GM12878 (cell line): ENCODE data around the gene ZSCAN10.

ENCODE experiments used
- EP300 ChIP-seq, 2 experiments: fragments of 150-350 bp in 1 of 2; IDR thresholded peaks; 2 replicates each; pipeline ENCODE4 v1.6.1; 2011 to 2012; ENCODE audit warnings: low read depth in 2 of 2, low read length in 2 of 2, borderline replicate concordance in 1 of 2, improper control_type of control experiment in 1 of 2, inconsistent platforms in 1 of 2; ENCODE audit not compliant: control insufficient read depth in 1 of 2
- GABPA ChIP-seq: IDR thresholded peaks from 2 replicates; pipeline ENCODE4 v1.6.1; 2014; ENCODE audit warnings: antibody characterized with exemption, low read depth, mild to moderate bottlenecking, inconsistent platforms
- LARP7 ChIP-seq: fragments of 450-650 bp; IDR thresholded peaks from 2 replicates; pipeline ENCODE4 v1.6.1; 2017; ENCODE audit warnings: mild to moderate bottlenecking
- NFYA ChIP-seq: IDR thresholded peaks from 2 replicates; pipeline ENCODE4 v1.6.1; 2011; ENCODE audit warnings: low read depth, mild to moderate bottlenecking, low read length, improper control_type of control experiment, borderline replicate concordance
- NR2C1 ChIP-seq: fragments of 450-650 bp; IDR thresholded peaks from 2 replicates; pipeline ENCODE4 v1.6.1; 2017; ENCODE audit warnings: antibody characterized with exemption, mild to moderate bottlenecking, moderate library complexity
- POLR2AphosphoS5 ChIP-seq: IDR thresholded peaks from 2 replicates; pipeline ENCODE4 v1.6.1; 2011; ENCODE audit warnings: mild to moderate bottlenecking, low read length, inconsistent platforms
- TF ChIP-seq, protein P1 (sequence below): fragments of 450-650 bp; formaldehyde crosslinking; IDR thresholded peaks from 2 replicates; pipeline ENCODE4 v1.4.0; 2020; ENCODE audit warnings: mild to moderate bottlenecking, moderate library complexity

DNA sequence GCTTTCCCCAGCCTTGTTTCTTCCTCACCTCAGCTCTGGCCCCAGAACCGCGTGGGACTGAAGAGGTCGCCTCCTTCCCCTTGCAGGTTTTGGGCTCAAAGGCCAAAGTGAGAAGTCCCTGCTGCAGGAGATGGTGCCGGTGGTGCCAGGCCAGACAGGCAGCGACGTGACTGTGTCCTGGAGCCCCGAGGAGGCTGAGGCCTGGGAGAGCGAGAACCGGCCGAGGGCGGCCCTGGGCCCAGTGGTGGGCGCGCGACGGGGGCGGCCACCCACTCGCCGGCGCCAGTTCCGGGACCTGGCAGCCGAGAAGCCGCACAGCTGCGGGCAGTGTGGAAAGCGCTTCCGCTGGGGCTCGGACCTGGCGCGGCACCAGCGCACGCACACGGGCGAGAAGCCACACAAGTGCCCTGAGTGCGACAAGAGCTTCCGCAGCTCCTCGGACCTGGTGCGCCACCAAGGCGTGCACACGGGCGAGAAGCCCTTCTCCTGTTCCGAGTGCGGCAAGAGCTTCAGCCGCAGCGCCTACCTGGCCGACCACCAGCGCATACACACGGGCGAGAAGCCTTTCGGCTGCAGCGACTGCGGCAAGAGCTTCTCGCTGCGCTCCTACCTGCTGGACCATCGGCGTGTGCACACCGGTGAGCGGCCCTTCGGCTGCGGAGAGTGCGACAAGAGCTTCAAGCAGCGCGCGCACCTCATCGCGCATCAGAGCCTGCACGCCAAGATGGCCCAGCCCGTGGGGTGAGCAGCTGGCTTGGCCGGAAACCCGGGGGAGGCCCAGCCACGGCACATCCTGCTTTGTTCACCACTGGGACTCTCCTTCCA, 41.7 kb upstream of the ZSCAN10 start:
- no peak for TF ChIP-seq NR2C1
- TF ChIP-seq EP300 (IDR thresholded peaks at IDR 0.05; ENCODE audit: borderline replicate concordance in 1 of 2, control insufficient read depth in 1 of 2, low read depth in 2 of 2, low read length in 2 of 2): no peak
- TF ChIP-seq, protein P1, sequence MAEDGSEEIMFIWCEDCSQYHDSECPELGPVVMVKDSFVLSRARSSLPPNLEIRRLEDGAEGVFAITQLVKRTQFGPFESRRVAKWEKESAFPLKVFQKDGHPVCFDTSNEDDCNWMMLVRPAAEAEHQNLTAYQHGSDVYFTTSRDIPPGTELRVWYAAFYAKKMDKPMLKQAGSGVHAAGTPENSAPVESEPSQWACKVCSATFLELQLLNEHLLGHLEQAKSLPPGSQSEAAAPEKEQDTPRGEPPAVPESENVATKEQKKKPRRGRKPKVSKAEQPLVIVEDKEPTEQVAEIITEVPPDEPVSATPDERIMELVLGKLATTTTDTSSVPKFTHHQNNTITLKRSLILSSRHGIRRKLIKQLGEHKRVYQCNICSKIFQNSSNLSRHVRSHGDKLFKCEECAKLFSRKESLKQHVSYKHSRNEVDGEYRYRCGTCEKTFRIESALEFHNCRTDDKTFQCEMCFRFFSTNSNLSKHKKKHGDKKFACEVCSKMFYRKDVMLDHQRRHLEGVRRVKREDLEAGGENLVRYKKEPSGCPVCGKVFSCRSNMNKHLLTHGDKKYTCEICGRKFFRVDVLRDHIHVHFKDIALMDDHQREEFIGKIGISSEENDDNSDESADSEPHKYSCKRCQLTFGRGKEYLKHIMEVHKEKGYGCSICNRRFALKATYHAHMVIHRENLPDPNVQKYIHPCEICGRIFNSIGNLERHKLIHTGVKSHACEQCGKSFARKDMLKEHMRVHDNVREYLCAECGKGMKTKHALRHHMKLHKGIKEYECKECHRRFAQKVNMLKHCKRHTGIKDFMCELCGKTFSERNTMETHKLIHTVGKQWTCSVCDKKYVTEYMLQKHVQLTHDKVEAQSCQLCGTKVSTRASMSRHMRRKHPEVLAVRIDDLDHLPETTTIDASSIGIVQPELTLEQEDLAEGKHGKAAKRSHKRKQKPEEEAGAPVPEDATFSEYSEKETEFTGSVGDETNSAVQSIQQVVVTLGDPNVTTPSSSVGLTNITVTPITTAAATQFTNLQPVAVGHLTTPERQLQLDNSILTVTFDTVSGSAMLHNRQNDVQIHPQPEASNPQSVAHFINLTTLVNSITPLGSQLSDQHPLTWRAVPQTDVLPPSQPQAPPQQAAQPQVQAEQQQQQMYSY: no peak
- TF ChIP-seq NFYA: no peak
- no peak for TF ChIP-seq POLR2AphosphoS5
- TF ChIP-seq LARP7: no peak
- TF ChIP-seq GABPA: no peak
